OCI-LY7 (cell line): ENCODE results near the gene CACNA1D. TPM values are rescaled to one million over a fixed set of nuclear protein-coding genes. Genes with fewer than 3 reads are reported as not detected.

Experiments used
- BruUV-seq: library from RNA; stranded (reverse); fragments of 400-500 nt; replicated peaks from 2 replicates; lab custom pipeline; 2021; lab: Mats Ljungman, UMichigan
- CTCF ChIA-PET: fragments of 300-600 bp; sonication (Branson Sonifier 250); formaldehyde crosslinking; loops from one replicate; lab custom pipeline; 2022; ENCODE audit warnings: antibody characterized with exemption; ENCODE audit not compliant: unreplicated experiment; lab: Charles Lee
- POLR2A ChIA-PET: fragments of 300-600 bp; sonication (Branson Sonifier 250); formaldehyde crosslinking; loops from one replicate; lab custom pipeline; 2022; ENCODE audit warnings: antibody characterized with exemption; lab: Charles Lee
- DNase-seq: peaks from one replicate; pipeline ENCODE4 v3.0.0-alpha.2; 2015; ENCODE audit warnings: low spot score
- H2AFZ ChIP-seq: fragments of 200-600 bp; sonication (generic), shearing (Covaris generic); 2 replicates; pipeline ENCODE4 v1.6.1; 2014; ENCODE audit warnings: mild to moderate bottlenecking, antibody characterized with exemption, low read length, moderate library complexity
- H3K27ac ChIP-seq: fragments of 200-600 bp; sonication (generic); 2 replicates; pipeline ENCODE4 v1.5.1; 2014; ENCODE audit warnings: mixed run types, low read depth, mild to moderate bottlenecking, moderate library complexity, low read length, inconsistent platforms; ENCODE audit not compliant: poor library complexity, severe bottlenecking
- H3K36me3 ChIP-seq: fragments of 200-600 bp; sonication (generic); 2 replicates; pipeline ENCODE4 v1.6.1; 2014; ENCODE audit warnings: mild to moderate bottlenecking, antibody characterized with exemption, low read length, moderate library complexity, mixed read lengths; ENCODE audit not compliant: insufficient read depth
- H3K4me1 ChIP-seq: fragments of 200-600 bp; sonication (generic); 2 replicates; pipeline ENCODE4 v1.5.1; 2014; ENCODE audit warnings: mild to moderate bottlenecking, low read length; ENCODE audit not compliant: insufficient read depth, poor library complexity, severe bottlenecking
- H3K4me2 ChIP-seq: fragments of 200-600 bp; sonication (generic); 2 replicates; pipeline ENCODE4 v1.6.1; 2014; ENCODE audit warnings: mild to moderate bottlenecking, low read length
- H3K4me3 ChIP-seq: fragments of 200-600 bp; sonication (generic); 2 replicates; pipeline ENCODE4 v1.5.1; 2014; ENCODE audit warnings: mild to moderate bottlenecking, low read depth, low read length; ENCODE audit not compliant: poor library complexity, severe bottlenecking
- H3K79me2 ChIP-seq: fragments of 200-600 bp; sonication (generic); 2 replicates; pipeline ENCODE4 v1.6.1; 2016; ENCODE audit warnings: low read depth, mild to moderate bottlenecking, low read length, moderate library complexity, mixed read lengths; ENCODE audit not compliant: insufficient read depth
- H3K9me2 ChIP-seq: fragments of 200-600 bp; sonication (generic); 2 replicates; pipeline ENCODE4 v1.6.1; 2016; ENCODE audit warnings: mild to moderate bottlenecking, low read length, mixed read lengths; ENCODE audit not compliant: insufficient read depth
- H3K9me3 ChIP-seq: fragments of 200-600 bp; sonication (generic); 2 replicates; pipeline ENCODE4 v1.6.1; 2014; ENCODE audit warnings: mild to moderate bottlenecking, mixed run types, low read length, mixed read lengths
- H4K20me1 ChIP-seq: fragments of 200-600 bp; sonication (generic); 2 replicates; pipeline ENCODE4 v1.6.1; 2014; ENCODE audit warnings: mild to moderate bottlenecking, antibody characterized with exemption, low read length, moderate library complexity, mixed read lengths; ENCODE audit not compliant: insufficient read depth
- CTCF ChIP-seq: fragments of 200-600 bp; sonication (generic); conservative IDR thresholded peaks from 2 replicates; pipeline ENCODE4 v1.5.1; 2014; ENCODE audit warnings: mild to moderate bottlenecking, antibody characterized with exemption, low read length, moderate library complexity, mixed read lengths
- EZH2phosphoT487 ChIP-seq: fragments of 200-600 bp; sonication (generic); IDR thresholded peaks from 2 replicates; pipeline ENCODE4 v1.6.1; 2018; ENCODE audit warnings: low read depth, borderline replicate concordance, mild to moderate bottlenecking, mixed run types, antibody characterized with exemption, low read length, moderate library complexity, mixed read lengths
- intact Hi-C: fragments of 100-400 bp; cut with micrococcal nuclease; formaldehyde crosslinking; loops from one replicate; pipeline ENCODE4 v1.10.0; 2022; ENCODE audit not compliant: unreplicated experiment
- total RNA-seq, 2 experiments: library from RNA; depleted of rRNA in 1 of 2; stranded (reverse); fragments of >200 nt in 1 of 2; shearing (Covaris generic) in 1 of 2; gene quantifications; 2 replicates each; pipeline ENCODE4 v1.2.3, GENCODE V29; 2014 to 2022

Gene CACNA1D
- total RNA-seq, 2 experiments from 2014 or later: 0.42 TPM; not detected in 1

GRCh38 chr3:53828581-53828980 is 334.2 kb downstream of the CACNA1D start:
- H3K36me3 ChIP-seq: no peaks in the 10 kb centered on the region
- H3K4me3 ChIP-seq: no peak overlapping the region
- H3K4me1 ChIP-seq: no peaks in the 10 kb centered on the region
- no TSS peak for BruUV-seq
- no peak overlapping the region for H3K27ac ChIP-seq
- H2AFZ ChIP-seq: no peak overlapping the region
- TF ChIP-seq EZH2phosphoT487 (no peak), CTCF (no peak)
- H3K79me2 ChIP-seq: no peaks in the 10 kb centered on the region
- H3K9me3 ChIP-seq: no peaks in the 10 kb centered on the region
- DNase-seq: no peak
- H4K20me1 ChIP-seq: no peaks in the 10 kb centered on the region
- intact Hi-C loops: no loop called here
- H3K4me2 ChIP-seq: no peak overlapping the region
- ChIA-PET CTCF (no interaction called here), POLR2A (no interaction called here)
- H3K9me2 ChIP-seq: no peaks in the 10 kb centered on the region

- BruUV-seq: no TSS peak
- Histone ChIP-seq H3K4me1 (no peaks in the 10 kb centered on the region), H3K36me3 (no peaks in the 10 kb centered on the region), H3K9me2 (no peaks in the 10 kb centered on the region), H3K9me3 (no peaks in the 10 kb centered on the region), H2AFZ (no peak overlapping the region), H3K4me2 (no peak overlapping the region), H4K20me1 (no peaks in the 10 kb centered on the region), H3K79me2 (no peaks in the 10 kb centered on the region), H3K27ac (no peak overlapping the region), H3K4me3 (no peak overlapping the region)
- intact Hi-C loops: no loop called here
- CTCF ChIA-PET: no interaction called here
- no peak for DNase-seq
- POLR2A ChIA-PET: no interaction called here
- no peak for TF ChIP-seq EZH2phosphoT487
Observed at GRCh38 chr3:53829605-53830004, 335.2 kb downstream of the CACNA1D start.

GRCh38 chr3:53830944-53831343 is 336.5 kb downstream of the CACNA1D start:
- H3K4me2 ChIP-seq: no peak overlapping the region
- H3K4me3 ChIP-seq: no peak overlapping the region
- intact Hi-C loops: no loop called here
- H4K20me1 ChIP-seq: no peaks in the 10 kb centered on the region
- H3K9me3 ChIP-seq: no peaks in the 10 kb centered on the region
- H3K79me2 ChIP-seq: no peaks in the 10 kb centered on the region
- no peak for TF ChIP-seq EZH2phosphoT487
- TF ChIP-seq CTCF: no peak
- no peaks in the 10 kb centered on the region for H3K4me1 ChIP-seq
- H2AFZ ChIP-seq: no peak overlapping the region
- CTCF ChIA-PET: no interaction called here
- POLR2A ChIA-PET: no interaction called here
- BruUV-seq: no TSS peak
- DNase-seq: no peak
- H3K36me3 ChIP-seq: no peaks in the 10 kb centered on the region
- no peak overlapping the region for H3K27ac ChIP-seq
- no peaks in the 10 kb centered on the region for H3K9me2 ChIP-seq
